Keratinocyte (primary cell): Measurements from ENCODE around the gene CAMSAP3. TPM values are rescaled to one million over a fixed set of nuclear protein-coding genes. Genes with fewer than 3 reads are reported as not detected.

Source experiments
- DNase-seq: peaks from one replicate; pipeline ENCODE4 v3.0.0-alpha.2; 2011; ENCODE audit warnings: low read depth, missing footprints, low spot score
- FAIRE-seq: peaks from 2 replicates; lab custom pipeline; 2011; peaks lifted over from hg19 to GRCh38; lab: Jason Lieb, UNC
- H2AFZ ChIP-seq: 2 replicates; pipeline ENCODE4 v1.6.0; 2012; ENCODE audit warnings: low read length, control low read depth, inconsistent platforms; ENCODE audit not compliant: control insufficient read depth
- H3K27ac ChIP-seq: 2 replicates; pipeline ENCODE4 v1.5.1; 2011; ENCODE audit warnings: low read length; ENCODE audit not compliant: control insufficient read depth, insufficient read depth
- H3K27me3 ChIP-seq: 3 replicates; pipeline ENCODE4 v1.6.0; 2011; ENCODE audit warnings: low read length; ENCODE audit not compliant: control insufficient read depth, insufficient read depth; ENCODE audit errors: extremely low read depth
- H3K36me3 ChIP-seq, 2 experiments: 2 replicates in 1 of 2; 3 replicates in 1 of 2; pipeline ENCODE4 v1.5.1; 2011; ENCODE audit warnings: low read length in 2 of 2, mild to moderate bottlenecking in 1 of 2; ENCODE audit not compliant: control insufficient read depth in 2 of 2, insufficient read depth in 2 of 2; ENCODE audit errors: extremely low read depth in 1 of 2
- H3K4me1 ChIP-seq: 3 replicates; pipeline ENCODE4 v1.5.1; 2011; ENCODE audit warnings: low read length; ENCODE audit not compliant: control insufficient read depth, insufficient read depth; ENCODE audit errors: extremely low read depth
- H3K4me2 ChIP-seq: 3 replicates; pipeline ENCODE4 v1.6.0; 2011; ENCODE audit warnings: low read depth, low read length; ENCODE audit not compliant: control insufficient read depth, insufficient read depth; ENCODE audit errors: extremely low read depth
- H3K4me3 ChIP-seq, 3 experiments: fragments of 200-600 bp in 1 of 3; sonication (generic) in 1 of 3; 2 replicates in 2 of 3; 3 replicates in 1 of 3; pipeline ENCODE4 v1.5.1; 2011 to 2016; ENCODE audit warnings: low read length in 3 of 3, mild to moderate bottlenecking in 3 of 3, control low read depth in 2 of 3, inconsistent platforms in 1 of 3, low read depth in 1 of 3, mixed read lengths in 1 of 3, mixed run types in 1 of 3, moderate library complexity in 1 of 3; ENCODE audit not compliant: control insufficient read depth in 2 of 3, insufficient read depth in 2 of 3; ENCODE audit errors: extremely low read depth in 1 of 3
- H3K79me2 ChIP-seq: 2 replicates; pipeline ENCODE4 v1.6.0; 2012; ENCODE audit warnings: low read length; ENCODE audit not compliant: control insufficient read depth, insufficient read depth
- H3K9ac ChIP-seq: 3 replicates; pipeline ENCODE4 v1.6.0; 2011; ENCODE audit warnings: low read length; ENCODE audit not compliant: control insufficient read depth, insufficient read depth; ENCODE audit errors: extremely low read depth
- H3K9me1 ChIP-seq: 3 replicates; pipeline ENCODE4 v1.6.0; 2011; ENCODE audit warnings: low read length; ENCODE audit not compliant: control insufficient read depth, insufficient read depth; ENCODE audit errors: extremely low read depth
- H3K9me3 ChIP-seq: 2 replicates; pipeline ENCODE4 v1.5.1; 2012; ENCODE audit warnings: low read depth, low read length; ENCODE audit not compliant: control insufficient read depth
- H4K20me1 ChIP-seq: 3 replicates; pipeline ENCODE4 v1.6.0; 2011; ENCODE audit warnings: low read length; ENCODE audit not compliant: control insufficient read depth, insufficient read depth; ENCODE audit errors: extremely low read depth
- CTCF ChIP-seq, 3 experiments: IDR thresholded peaks in 1 of 3; conservative IDR thresholded peaks in 1 of 3; optimal IDR thresholded peaks in 1 of 3; 2 replicates in 2 of 3; 3 replicates in 1 of 3; pipeline versions ENCODE3 to v1.5.1; 2011; ENCODE audit warnings: low read length in 3 of 3, mild to moderate bottlenecking in 3 of 3, moderate library complexity in 2 of 3, control low read depth in 1 of 3, inconsistent platforms in 1 of 3; ENCODE audit not compliant: insufficient read depth in 2 of 3; ENCODE audit errors: extremely low read depth in 1 of 3
- EZH2 ChIP-seq: IDR thresholded peaks from one replicate; pipeline ENCODE4 v1.6.1; 2012; ENCODE audit warnings: inconsistent platforms, mild to moderate bottlenecking, low read length, moderate library complexity
- dilution Hi-C: fragments of 300-500 bp; cut with MboI; formaldehyde crosslinking; loops from one replicate; pipeline ENCODE4 v1.7.0; 2020; ENCODE audit warnings: low sequenced_read_pairs; ENCODE audit not compliant: extremely low pct_ligation_motif_present
- polyA plus RNA-seq, 5 experiments: library from polyadenylated mRNA; depleted of rRNA in 3 of 5; stranded (reverse) in 3 of 5; stranded (forward) in 1 of 5; unstranded in 1 of 5; fragments of >200 nt; gene quantifications; 1 replicate in 1 of 5; 2 replicates in 3 of 5; 3 replicates in 1 of 5; pipeline versions ENCODE4 v1.2.1 to v1.2.3, GENCODE V29; 2011 to 2012; ENCODE audit warnings: missing spikeins in 2 of 5, low read depth in 1 of 5, low replicate concordance in 1 of 5

Gene CAMSAP3
- polyA plus RNA-seq, 1 donor (not counting 4 experiments of a cell fraction or from before 2014, with no cell fraction given) = 2.4 TPM

- dilution Hi-C loops = no loop called here
- H3K4me2 ChIP-seq = no peak overlapping the region
- H3K9ac ChIP-seq = no peak overlapping the region
- no peaks in the 10 kb centered on the region for H3K9me3 ChIP-seq
- no peak overlapping the region for H3K27ac ChIP-seq
- no peak overlapping the region for H2AFZ ChIP-seq
- peaks cover 14% of the 10 kb centered on the region for H3K4me1 ChIP-seq
- no peaks in the 10 kb centered on the region for H3K9me1 ChIP-seq
- no peak overlapping the region for H3K4me3 ChIP-seq
- no peaks in the 10 kb centered on the region for H3K27me3 ChIP-seq
- peaks cover 47% of the 10 kb centered on the region for H3K79me2 ChIP-seq
- FAIRE-seq = no peak
- H4K20me1 ChIP-seq = no peaks in the 10 kb centered on the region
- DNase-seq = no peak
- H3K36me3 ChIP-seq = peaks cover 0 to 5% of the 10 kb centered on the region in 2 experiments
- TF ChIP-seq CTCF (optimal IDR thresholded peaks at IDR 0.05 in 1 of 3, IDR thresholded peaks at IDR 0.05 in 1 of 3, conservative IDR thresholded peaks at IDR 0.05 in 1 of 3; ENCODE audit: extremely low read depth in 1 of 3, insufficient read depth in 2 of 3, low read length in 3 of 3) = no peak
- TF ChIP-seq EZH2 = no peak
Measured at GRCh38 chr19:7631577-7631976, 35.9 kb downstream of the CAMSAP3 start.

GRCh38 chr19:7632340-7633203 is 36.9 kb downstream of the CAMSAP3 start:
- dilution Hi-C loops = no loop called here
- Histone ChIP-seq H3K27me3 (no peaks in the 10 kb centered on the region), H3K36me3 (peaks cover 0 to 5% of the 10 kb centered on the region in 2 experiments), H3K4me3 (no peak overlapping the region), H3K9me1 (no peaks in the 10 kb centered on the region), H3K4me1 (peaks cover 15% of the 10 kb centered on the region), H3K27ac (no peak overlapping the region), H3K4me2 (no peak overlapping the region), H3K9me3 (no peaks in the 10 kb centered on the region), H4K20me1 (no peaks in the 10 kb centered on the region), H3K79me2 (peaks cover 39% of the 10 kb centered on the region), H3K9ac (no peak overlapping the region), H2AFZ (no peak overlapping the region)
- FAIRE-seq = no peak
- TF ChIP-seq CTCF (optimal IDR thresholded peaks at IDR 0.05 in 1 of 3, IDR thresholded peaks at IDR 0.05 in 1 of 3, conservative IDR thresholded peaks at IDR 0.05 in 1 of 3; ENCODE audit: extremely low read depth in 1 of 3, insufficient read depth in 2 of 3, low read length in 3 of 3) (no peak), EZH2 (no peak)
- no peak for DNase-seq
